ENCODE data around the gene PARD6B.
"Not testable (repeated sequence)": the region's sequence is repeated elsewhere in the genome, so short reads cannot be mapped to it uniquely, and the experiment has no call there.

Gene PARD6B

DNA sequence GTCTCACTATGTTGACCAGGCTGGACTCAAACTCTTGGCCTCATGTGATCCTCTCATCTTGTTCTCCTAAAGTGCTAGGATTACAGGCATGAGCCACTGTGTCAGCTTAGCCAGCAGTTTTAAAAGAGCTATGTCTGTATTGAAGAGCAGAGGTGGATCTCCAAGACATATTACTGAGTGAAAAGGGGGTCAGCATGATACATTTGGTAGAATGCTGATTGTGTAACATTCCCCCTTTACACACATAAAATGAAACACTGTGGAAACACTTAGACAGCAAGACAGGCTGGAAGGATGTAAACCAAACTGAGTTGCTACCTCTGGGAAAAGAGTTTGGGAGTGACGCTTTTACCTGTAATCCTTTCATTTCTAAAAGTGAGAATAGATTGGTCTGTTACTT is 38.4 kb upstream of the PARD6B start:
- peaks cover 36% of the 10 kb centered on the region for H3K27me3 Mint-ChIP-seq (ENCODE audit: low read depth, poor library complexity)

DNA sequence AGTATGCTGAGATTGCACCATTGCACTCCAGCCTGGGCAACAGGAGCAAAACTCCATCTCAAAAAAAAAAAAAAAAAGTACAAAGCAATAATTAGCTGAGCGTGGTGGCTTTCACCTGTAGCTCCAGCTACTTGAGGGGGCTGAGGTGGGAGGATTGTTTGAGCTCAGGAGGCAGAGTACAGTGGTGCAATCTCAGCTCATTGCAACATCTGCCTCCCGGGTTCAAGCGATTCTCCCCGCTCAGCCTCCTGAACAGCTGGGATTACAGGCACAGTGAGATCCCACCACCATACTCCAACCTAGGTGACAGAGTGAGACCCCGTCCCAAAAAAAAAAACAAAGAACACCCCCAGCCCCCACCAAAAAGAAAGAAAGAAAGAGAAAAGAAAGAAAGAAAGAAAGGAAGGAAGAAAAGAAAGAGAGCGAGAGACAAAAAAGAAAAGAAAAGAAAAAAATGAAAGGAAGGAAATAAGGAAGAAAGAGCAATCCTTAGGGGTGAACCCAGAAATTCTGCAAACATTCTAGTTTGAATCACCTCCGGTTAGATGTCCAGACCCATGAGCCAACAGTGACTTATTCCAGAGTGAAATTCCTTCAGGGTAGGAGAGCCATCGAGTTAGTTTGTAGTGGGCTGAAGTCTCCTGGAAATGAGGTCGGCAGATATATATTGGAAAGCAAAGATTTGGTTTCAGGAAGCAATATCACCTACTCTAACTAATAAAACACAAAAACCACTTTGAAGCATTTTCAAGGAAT is 36.8 kb upstream of the PARD6B start:
- peak overlapping the region; percentile 46 for H3K4me3 Mint-ChIP-seq
- H3K36me3 Mint-ChIP-seq (ENCODE audit: low read depth) = no peaks in the 10 kb centered on the region
- TF ChIP-seq, protein P1, sequence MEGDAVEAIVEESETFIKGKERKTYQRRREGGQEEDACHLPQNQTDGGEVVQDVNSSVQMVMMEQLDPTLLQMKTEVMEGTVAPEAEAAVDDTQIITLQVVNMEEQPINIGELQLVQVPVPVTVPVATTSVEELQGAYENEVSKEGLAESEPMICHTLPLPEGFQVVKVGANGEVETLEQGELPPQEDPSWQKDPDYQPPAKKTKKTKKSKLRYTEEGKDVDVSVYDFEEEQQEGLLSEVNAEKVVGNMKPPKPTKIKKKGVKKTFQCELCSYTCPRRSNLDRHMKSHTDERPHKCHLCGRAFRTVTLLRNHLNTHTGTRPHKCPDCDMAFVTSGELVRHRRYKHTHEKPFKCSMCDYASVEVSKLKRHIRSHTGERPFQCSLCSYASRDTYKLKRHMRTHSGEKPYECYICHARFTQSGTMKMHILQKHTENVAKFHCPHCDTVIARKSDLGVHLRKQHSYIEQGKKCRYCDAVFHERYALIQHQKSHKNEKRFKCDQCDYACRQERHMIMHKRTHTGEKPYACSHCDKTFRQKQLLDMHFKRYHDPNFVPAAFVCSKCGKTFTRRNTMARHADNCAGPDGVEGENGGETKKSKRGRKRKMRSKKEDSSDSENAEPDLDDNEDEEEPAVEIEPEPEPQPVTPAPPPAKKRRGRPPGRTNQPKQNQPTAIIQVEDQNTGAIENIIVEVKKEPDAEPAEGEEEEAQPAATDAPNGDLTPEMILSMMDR (IDR thresholded peaks at IDR 0.05) = no peak
- peaks cover 45% of the 10 kb centered on the region for H3K4me1 Mint-ChIP-seq
- H3K9me3 Mint-ChIP-seq = no peaks in the 10 kb centered on the region
- peak overlapping the region; percentile 58 for H3K27ac Mint-ChIP-seq
- DNase-seq = no peak
- peaks cover 26% of the 10 kb centered on the region for H3K27me3 Mint-ChIP-seq (ENCODE audit: low read depth, poor library complexity)

More for the DNA sequence above, 38.4 kb upstream of the PARD6B start:
- Mint-ChIP-seq H3K27ac (no peak overlapping the region), H3K36me3 (ENCODE audit: low read depth) (no peaks in the 10 kb centered on the region), H3K9me3 (no peaks in the 10 kb centered on the region), H3K4me1 (peaks cover 45% of the 10 kb centered on the region), H3K4me3 (no peak overlapping the region)
- TF ChIP-seq, protein P1 (IDR thresholded peaks at IDR 0.05) = no peak
- DNase-seq = no peak

DNA sequence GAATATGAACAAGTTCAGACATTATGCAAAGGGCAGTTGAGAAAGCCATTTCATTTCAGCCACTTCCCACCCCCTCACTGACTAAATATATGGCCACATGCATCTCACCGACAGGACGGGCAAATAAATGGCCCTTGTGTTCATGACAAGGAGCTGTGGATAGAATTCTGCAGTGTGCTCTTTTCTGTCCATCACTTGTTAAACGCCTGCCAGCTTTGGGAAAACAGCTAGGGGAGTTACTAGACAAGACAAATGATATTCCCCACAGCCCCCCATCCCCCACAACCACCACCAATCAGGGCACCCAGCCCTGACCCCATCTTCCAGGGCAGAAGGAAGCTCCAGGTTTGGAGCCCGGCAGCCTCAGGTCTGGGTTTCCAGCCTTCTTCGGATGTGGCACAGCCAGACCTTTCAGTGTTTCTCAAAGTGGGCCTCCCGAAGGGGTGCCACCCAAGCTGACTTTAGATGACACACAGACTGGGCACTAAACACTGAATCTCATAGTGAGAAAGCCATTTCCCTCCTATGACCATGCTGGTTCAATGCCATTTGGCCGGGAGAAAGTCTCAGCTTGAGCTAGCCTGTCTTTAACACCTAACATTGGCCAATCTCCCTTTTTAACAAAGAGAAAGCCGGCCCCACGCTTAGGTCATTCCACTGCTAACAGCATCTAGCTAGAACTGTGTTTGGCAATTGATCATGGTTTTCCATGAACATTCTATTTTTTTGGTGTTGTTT is 36.1 kb upstream of the PARD6B start:
- H3K36me3 Mint-ChIP-seq (ENCODE audit: low read depth) = no peaks in the 10 kb centered on the region
- peak; percentile 31 for DNase-seq
- no peaks in the 10 kb centered on the region for H3K9me3 Mint-ChIP-seq
- peak overlapping the region; percentile 58 for H3K27ac Mint-ChIP-seq
- H3K4me3 Mint-ChIP-seq = peak overlapping the region; percentile 46
- TF ChIP-seq, protein P1 (IDR thresholded peaks at IDR 0.05) = no peak
- peaks cover 40% of the 10 kb centered on the region for H3K4me1 Mint-ChIP-seq
- H3K27me3 Mint-ChIP-seq (ENCODE audit: low read depth, poor library complexity) = peaks cover 19% of the 10 kb centered on the region

- H3K27ac Mint-ChIP-seq; H3K4me3 Mint-ChIP-seq; H3K9me3 Mint-ChIP-seq; H3K27me3 Mint-ChIP-seq (ENCODE audit: low read depth, poor library complexity); DNase-seq; H3K36me3 Mint-ChIP-seq (ENCODE audit: low read depth): not testable (repeated sequence)
- peaks cover 40% of the 10 kb centered on the region for H3K4me1 Mint-ChIP-seq
These were observed 33.1 kb upstream of the PARD6B start for GRCh38 chr20:50698255-50698654.

GRCh38 chr20:50699688-50700087 is 31.7 kb upstream of the PARD6B start:
- TF ChIP-seq, protein P1 (IDR thresholded peaks at IDR 0.05) = no peak
- Mint-ChIP-seq H3K36me3 (ENCODE audit: low read depth) (no peaks in the 10 kb centered on the region), H3K4me1 (peaks cover 35% of the 10 kb centered on the region), H3K4me3 (no peak overlapping the region), H3K27me3 (ENCODE audit: low read depth, poor library complexity) (no peaks in the 10 kb centered on the region), H3K9me3 (no peaks in the 10 kb centered on the region), H3K27ac (no peak overlapping the region)
- no peak for DNase-seq

DNA sequence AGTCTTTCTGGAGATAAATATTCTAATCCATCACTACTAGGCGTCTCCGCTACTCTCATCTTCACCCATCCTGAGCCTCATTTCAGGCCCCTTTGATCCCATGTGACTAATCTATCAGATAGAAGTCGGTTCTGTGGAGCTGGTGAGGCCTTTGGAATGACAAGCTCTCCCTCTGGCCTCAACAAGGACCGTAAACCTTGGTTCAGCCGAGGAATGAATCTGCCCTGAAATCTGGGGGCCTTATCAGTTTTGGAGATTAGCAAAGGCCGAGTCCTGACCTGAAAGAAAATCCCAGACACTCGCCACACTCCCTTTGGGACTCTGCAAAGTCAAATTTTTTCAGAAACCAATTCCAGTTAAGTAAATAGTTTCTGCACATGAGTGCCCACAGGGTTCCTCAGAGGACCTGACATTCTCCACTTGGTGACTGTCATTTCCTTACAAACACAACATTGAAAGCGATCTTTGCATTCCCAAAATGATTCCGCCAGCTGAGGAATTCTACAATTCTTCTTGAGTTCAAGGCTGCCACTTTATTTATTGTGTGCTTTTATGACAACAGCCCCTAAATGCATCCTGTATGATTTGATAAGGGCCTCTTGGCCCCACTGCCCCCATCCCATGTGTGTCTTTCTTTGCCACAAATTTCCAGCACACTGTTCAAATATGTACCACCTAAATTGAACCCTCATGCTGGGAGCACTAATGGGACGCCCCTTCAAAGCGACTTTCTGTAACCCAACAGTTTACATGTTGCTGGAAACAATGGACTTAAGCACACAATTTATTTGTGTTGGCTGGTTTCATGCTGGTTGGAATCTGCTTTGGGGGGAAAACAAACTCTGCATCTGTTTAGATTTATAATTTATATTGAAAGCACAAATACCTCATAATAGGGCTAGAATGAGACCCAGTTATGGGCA is 30.1 kb upstream of the PARD6B start:
- no peaks in the 10 kb centered on the region for H3K9me3 Mint-ChIP-seq
- H3K4me3 Mint-ChIP-seq = no peak overlapping the region
- no peaks in the 10 kb centered on the region for H3K27me3 Mint-ChIP-seq (ENCODE audit: low read depth, poor library complexity)
- H3K4me1 Mint-ChIP-seq = peaks cover 23% of the 10 kb centered on the region
- peak overlapping the region; percentile 86 for H3K27ac Mint-ChIP-seq
- no peak for DNase-seq
- TF ChIP-seq, protein P1 (IDR thresholded peaks at IDR 0.05) = no peak
- no peaks in the 10 kb centered on the region for H3K36me3 Mint-ChIP-seq (ENCODE audit: low read depth)

DNA sequence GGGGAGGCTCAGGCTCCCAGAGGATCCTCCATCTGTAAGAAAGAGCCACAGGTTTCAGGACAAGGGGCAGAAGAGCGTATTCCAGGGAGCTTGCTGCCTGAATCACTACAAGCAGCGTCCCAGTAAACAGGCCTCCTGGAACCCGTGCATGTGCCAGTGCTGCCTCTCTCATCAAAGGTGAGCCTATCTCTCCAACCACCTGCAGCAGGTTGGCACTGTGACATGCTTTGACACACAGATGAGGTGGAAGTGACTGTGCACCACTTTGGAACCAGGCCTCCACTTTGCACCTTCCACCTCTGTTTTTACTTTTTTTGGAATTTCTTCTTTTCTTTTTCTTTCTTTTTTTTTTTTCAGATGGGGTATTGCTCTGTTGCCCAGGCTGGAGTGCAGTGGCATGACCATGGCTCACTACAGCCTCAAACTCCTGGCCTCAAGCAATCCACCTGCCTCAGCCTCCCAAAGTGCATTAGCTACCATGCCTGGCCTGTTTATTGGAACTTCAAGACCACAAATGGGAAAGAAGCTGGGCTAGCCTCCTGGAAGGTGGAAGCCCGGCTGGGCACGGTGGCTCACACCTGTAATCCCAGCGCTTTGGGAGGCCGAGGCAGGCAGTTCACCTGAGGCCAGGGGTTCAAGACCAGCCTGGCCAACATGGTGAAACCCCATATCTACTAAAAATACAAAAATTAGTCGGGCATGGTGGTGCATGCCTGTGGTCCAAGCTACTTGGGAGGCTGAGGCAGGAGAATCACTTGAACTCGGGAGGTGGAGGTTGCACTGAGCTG is 27.5 kb upstream of the PARD6B start:
- not testable (repeated sequence) for H3K27ac Mint-ChIP-seq; H3K27me3 Mint-ChIP-seq (ENCODE audit: low read depth, poor library complexity); H3K4me3 Mint-ChIP-seq; H3K36me3 Mint-ChIP-seq (ENCODE audit: low read depth); DNase-seq; H3K9me3 Mint-ChIP-seq
- peaks cover 23% of the 10 kb centered on the region for H3K4me1 Mint-ChIP-seq
